Breast epithelium (tissue), 4 donors: ENCODE results near the gene RAX2. TPM values are rescaled to one million over a fixed set of nuclear protein-coding genes. Genes with fewer than 3 reads are reported as not detected.

Experiments
- DNase-seq, 2 donors: peaks; one replicate each; pipeline ENCODE4 v3.0.0-alpha.2; 2019; ENCODE audit warnings: low spot score in 2 of 2
- H3K27ac ChIP-seq, 2 donors: fragments of 200-600 bp; sonication (generic) in 1 of 2; one replicate each; pipeline ENCODE4 v1.5.1; 2016 to 2019; ENCODE audit warnings: mild to moderate bottlenecking in 1 of 2
- H3K27me3 ChIP-seq, 2 donors: fragments of 200-600 bp; sonication (generic) in 1 of 2; one replicate each; pipeline versions ENCODE4 v1.5.1 to v1.6.0; 2017 to 2019; ENCODE audit warnings: control low read depth in 1 of 2, mild to moderate bottlenecking in 1 of 2
- H3K36me3 ChIP-seq: fragments of 200-600 bp; one replicate; pipeline ENCODE4 v1.5.1; 2019
- H3K4me1 ChIP-seq, 2 donors: fragments of 200-600 bp; sonication (generic); one replicate each; pipeline ENCODE4 v1.5.1; 2016 to 2019; ENCODE audit warnings: control low read depth in 1 of 2
- H3K4me3 ChIP-seq, 3 donors: fragments of 200-600 bp; sonication (generic); 1 replicate in 2 of 3; 2 replicates in 1 of 3; pipeline ENCODE4 v1.5.1; 2016 to 2019; ENCODE audit warnings: mild to moderate bottlenecking in 3 of 3, moderate library complexity in 2 of 3
- H3K9me3 ChIP-seq, 2 donors: fragments of 200-600 bp; sonication (generic) in 1 of 2; one replicate each; pipeline ENCODE4 v1.5.1; 2016 to 2019; ENCODE audit warnings: control low read depth in 1 of 2
- POLR2A ChIP-seq: fragments of 450-650 bp; IDR thresholded peaks from one replicate; pipeline ENCODE4 v1.6.1; 2016; ENCODE audit warnings: antibody characterized with exemption, mild to moderate bottlenecking, moderate library complexity
- POLR2AphosphoS5 ChIP-seq, 3 donors: sonication (generic); formaldehyde crosslinking; IDR thresholded peaks; one replicate each; pipeline ENCODE4 v1.6.1; 2017; ENCODE audit warnings: antibody characterized with exemption in 3 of 3
- intact Hi-C: fragments of 100-400 bp; cut with DNase I; formaldehyde crosslinking; loops from one replicate; pipeline ENCODE4 v1.15.1; 2023; ENCODE audit warnings: low total_unique reads
- total RNA-seq, 3 donors: library from RNA; depleted of rRNA; stranded (reverse); fragments of >200 nt; gene quantifications; one replicate each; pipeline ENCODE4 v1.1.0, GENCODE V29; 2016
- TF ChIP-seq, protein P1 (sequence below), 3 donors: fragments of 450-650 bp; IDR thresholded peaks; one replicate each; pipeline ENCODE4 v1.5.1; 2016 to 2017; ENCODE audit warnings: antibody characterized with exemption in 3 of 3, mild to moderate bottlenecking in 3 of 3, moderate library complexity in 3 of 3

Gene RAX2
- total RNA-seq, 3 donors from 2014 or later = 0.66 TPM; not detected in 2

DNA sequence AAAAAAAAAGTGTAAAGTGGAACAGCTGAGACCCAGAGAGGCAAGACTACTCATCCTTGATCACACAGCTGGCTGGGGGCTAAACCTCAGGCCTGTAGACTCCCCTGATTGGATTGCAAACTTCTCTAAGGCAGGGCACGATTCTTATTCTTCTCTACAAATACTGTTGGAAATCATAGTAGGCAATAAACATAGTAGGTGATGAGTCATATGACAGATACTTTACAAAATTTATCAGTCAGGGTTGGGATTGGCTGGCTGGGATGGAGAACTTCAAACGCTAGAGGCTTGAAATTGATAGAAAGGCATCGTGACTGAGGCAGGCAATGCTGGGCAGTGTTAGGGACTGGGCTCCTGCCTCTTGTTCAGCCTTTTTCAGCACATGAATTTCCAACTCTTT, 20.1 kb upstream of the RAX2 start:
- Histone ChIP-seq H3K36me3 (no peaks in the 10 kb centered on the region), H3K27ac (no peak overlapping the region), H3K9me3 (peaks cover 0 to 7% of the 10 kb centered on the region in 2 donors), H3K4me3 (no peak overlapping the region), H3K27me3 (no peaks in the 10 kb centered on the region), H3K4me1 (no peaks in the 10 kb centered on the region)
- intact Hi-C loops = no loop called here
- TF ChIP-seq, protein P1, sequence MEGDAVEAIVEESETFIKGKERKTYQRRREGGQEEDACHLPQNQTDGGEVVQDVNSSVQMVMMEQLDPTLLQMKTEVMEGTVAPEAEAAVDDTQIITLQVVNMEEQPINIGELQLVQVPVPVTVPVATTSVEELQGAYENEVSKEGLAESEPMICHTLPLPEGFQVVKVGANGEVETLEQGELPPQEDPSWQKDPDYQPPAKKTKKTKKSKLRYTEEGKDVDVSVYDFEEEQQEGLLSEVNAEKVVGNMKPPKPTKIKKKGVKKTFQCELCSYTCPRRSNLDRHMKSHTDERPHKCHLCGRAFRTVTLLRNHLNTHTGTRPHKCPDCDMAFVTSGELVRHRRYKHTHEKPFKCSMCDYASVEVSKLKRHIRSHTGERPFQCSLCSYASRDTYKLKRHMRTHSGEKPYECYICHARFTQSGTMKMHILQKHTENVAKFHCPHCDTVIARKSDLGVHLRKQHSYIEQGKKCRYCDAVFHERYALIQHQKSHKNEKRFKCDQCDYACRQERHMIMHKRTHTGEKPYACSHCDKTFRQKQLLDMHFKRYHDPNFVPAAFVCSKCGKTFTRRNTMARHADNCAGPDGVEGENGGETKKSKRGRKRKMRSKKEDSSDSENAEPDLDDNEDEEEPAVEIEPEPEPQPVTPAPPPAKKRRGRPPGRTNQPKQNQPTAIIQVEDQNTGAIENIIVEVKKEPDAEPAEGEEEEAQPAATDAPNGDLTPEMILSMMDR (IDR thresholded peaks at IDR 0.05) = no peak
- TF ChIP-seq POLR2AphosphoS5 (IDR thresholded peaks at IDR 0.05) (no peak), POLR2A (no peak)
- DNase-seq = no peak

DNA sequence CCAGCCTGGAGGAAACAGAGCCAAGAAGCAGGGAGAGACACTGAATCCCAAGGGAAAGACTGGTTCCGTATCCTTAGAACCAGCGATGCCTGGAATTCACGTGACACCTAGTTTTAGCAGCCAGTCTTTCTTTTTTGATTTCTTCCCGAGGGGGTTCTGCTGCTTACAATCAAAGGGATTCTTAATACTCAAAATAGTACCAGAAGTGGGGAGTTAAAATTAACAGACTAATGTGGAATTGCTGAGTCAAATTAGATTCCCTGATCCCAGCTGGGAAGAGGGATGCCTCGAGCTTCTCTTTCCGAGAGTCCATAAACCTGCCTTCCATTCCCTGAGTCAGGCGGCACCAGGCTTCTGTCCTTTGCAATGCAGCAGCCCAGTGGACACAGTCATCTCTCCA, 18.9 kb upstream of the RAX2 start:
- H3K27ac ChIP-seq = no peak overlapping the region
- H3K4me3 ChIP-seq = no peak overlapping the region
- intact Hi-C loops = no loop called here
- no peaks in the 10 kb centered on the region for H3K4me1 ChIP-seq
- H3K9me3 ChIP-seq = no peaks in the 10 kb centered on the region
- no peak for DNase-seq
- H3K36me3 ChIP-seq = no peaks in the 10 kb centered on the region
- peaks cover 0 to 9% of the 10 kb centered on the region in 2 donors for H3K27me3 ChIP-seq
- TF ChIP-seq POLR2AphosphoS5 (IDR thresholded peaks at IDR 0.05) (no peak), POLR2A (no peak)
- TF ChIP-seq, protein P1 (IDR thresholded peaks at IDR 0.05) = no peak

DNA sequence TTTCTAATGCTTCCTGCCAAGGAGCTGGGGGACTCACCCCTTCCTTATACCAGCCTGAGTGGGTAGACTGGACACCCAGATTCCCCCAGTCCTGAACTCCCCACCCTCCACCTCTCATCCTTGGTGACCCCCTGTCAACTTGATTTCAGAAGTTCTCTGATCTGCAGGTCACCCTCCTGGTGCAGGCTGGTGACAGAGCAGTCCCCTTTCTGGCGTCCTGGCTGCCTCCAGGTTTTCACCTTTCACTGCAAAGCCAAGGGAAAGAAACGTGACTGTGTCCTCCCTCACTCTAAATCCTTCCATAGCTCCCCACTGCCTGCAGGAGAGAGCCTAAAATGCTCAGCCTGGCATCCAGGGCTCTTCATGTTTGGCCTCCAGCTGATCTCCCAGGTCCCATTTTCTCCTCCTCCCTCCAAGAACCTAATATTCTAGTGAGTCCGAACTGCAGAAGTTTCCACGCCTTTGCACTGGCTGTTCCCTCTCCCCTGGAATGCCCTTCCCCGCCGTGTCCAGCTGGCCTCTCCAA, 18.2 kb upstream of the RAX2 start:
- Histone ChIP-seq H3K36me3 (no peaks in the 10 kb centered on the region), H3K9me3 (no peaks in the 10 kb centered on the region), H3K27me3 (peaks cover 0 to 15% of the 10 kb centered on the region in 2 donors), H3K4me3 (no peak overlapping the region), H3K4me1 (no peaks in the 10 kb centered on the region), H3K27ac (no peak overlapping the region)
- DNase-seq = no peak
- no peak for TF ChIP-seq POLR2AphosphoS5 (IDR thresholded peaks at IDR 0.05)
- TF ChIP-seq, protein P1 (IDR thresholded peaks at IDR 0.05) = no peak
- no peak for TF ChIP-seq POLR2A
- intact Hi-C loops = no loop called here

DNA sequence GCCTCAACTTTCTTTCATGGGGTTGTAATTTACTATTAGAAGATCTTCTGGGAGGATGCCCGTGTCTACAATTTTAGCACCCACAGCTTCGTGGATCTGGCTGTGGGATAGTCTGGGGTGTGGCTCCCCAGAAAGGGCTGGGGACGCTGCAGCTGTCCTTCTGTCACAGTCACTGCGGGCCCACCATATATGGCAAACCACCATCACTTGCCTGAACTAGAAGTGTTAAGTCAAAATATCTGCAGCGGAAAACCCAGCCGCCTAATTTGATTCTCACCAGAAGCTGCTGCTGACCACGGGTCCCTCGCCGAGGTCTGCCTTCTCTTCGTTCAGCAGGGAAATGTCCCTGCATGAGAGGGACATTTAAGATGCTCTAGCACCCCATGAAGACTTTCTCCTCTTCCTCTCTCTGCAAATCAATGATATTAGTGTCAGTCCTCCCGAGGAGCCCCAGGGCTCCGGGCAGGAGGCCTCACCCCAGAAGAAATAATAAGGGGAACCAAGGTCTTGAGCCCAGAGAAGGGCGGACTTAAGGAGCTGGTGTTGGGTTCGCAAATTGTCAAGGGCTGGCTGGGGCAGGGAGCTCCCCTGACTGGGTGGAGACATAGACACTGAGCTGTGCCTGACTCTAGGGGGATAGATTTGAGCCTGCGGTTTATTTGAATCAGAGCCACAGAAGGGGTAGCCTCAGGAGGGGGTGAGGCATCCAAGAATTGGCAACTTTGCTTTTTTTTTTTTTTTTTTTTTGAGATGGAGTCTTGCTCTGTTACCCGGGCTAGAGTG, 17.2 kb upstream of the RAX2 start:
- no peaks in the 10 kb centered on the region for H3K4me1 ChIP-seq
- H3K36me3 ChIP-seq = no peaks in the 10 kb centered on the region
- intact Hi-C loops = no loop called here

More for the DNA sequence above, 17.2 kb upstream of the RAX2 start:
- DNase-seq = no peak
- H3K9me3 ChIP-seq = no peaks in the 10 kb centered on the region
- H3K27me3 ChIP-seq = peaks cover 0 to 26% of the 10 kb centered on the region in 2 donors
- H3K27ac ChIP-seq = no peak overlapping the region
- H3K4me3 ChIP-seq = no peak overlapping the region
- TF ChIP-seq POLR2AphosphoS5 (IDR thresholded peaks at IDR 0.05) (no peak), POLR2A (no peak)
- TF ChIP-seq, protein P1 (IDR thresholded peaks at IDR 0.05) = no peak
